GM19023 (cell line): ENCODE results near the gene GALT.

ENCODE experiments used
- ATAC-seq: cut with Tn5 transposase; IDR thresholded peaks from one replicate; pipeline ENCODE4 v1.9.1; 2021; ENCODE audit warnings: mild to moderate bottlenecking, moderate library complexity; ENCODE audit not compliant: unreplicated experiment

GALT gene

DNA sequence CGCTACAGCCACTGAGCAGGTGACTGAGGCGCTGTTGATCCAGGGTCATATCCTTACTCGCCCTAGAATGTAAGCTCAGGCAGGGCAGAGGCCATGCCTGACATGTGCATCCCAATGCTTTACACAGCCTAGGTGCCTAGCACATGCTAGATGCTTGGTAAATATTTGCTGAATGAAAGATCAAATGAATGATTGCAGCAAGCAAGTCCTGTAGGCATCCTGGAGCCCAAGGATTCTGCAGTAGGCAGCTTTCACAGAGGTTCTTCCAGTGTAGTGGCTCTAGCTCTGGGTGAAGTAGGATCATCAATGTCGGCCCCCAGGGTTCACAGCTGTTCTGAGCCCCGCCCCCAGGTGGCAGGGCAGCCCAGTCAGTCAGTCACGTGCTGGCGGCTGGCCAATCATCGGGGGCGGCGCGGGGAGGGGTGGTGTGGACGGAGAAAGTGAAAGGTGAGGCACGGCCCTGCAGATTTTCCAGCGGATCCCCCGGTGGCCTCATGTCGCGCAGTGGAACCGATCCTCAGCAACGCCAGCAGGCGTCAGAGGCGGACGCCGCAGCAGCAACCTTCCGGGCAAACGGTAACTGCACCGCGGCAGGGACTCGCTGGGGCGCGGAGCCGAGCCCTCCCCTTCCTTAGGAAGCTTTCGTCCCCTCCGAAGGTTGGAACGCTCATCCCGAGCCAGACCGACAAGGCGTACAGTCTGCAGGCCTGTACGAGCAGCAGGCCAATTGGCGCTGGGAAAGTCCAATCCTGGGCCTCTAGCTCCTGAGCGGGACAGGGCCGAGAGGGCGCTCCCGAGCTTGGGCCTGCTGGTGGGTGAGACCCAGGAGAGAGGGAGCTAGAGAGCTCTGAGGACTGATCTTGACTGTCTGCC, at the start of gene GALT:
GALT (plus strand) TSS at position 465 of the 873 bp plus-strand sequence; CDS start at position 495, 30 bp downstream.
- ATAC-seq = peak; percentile 89

DNA sequence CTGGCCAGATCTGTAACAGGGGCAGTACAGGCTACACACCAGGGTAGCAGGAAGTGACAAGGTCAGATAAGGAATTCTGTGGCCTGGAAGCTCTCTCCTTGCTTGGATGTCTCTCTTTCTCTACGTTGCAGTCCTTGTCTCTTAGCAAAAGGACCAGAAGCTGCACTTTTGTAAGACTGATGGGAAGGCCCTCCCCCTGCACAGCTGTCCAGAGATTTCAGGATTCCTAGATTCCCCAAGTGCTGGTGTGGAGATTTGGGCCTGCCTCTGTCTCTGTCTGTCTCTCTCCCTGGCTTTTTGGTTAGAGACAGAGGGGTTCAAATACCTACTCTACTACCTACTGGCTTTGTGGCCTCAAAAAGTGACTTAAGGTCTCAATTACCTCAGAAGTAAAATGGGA, 46.9 kb upstream of the GALT start:
- no peak for ATAC-seq

DNA sequence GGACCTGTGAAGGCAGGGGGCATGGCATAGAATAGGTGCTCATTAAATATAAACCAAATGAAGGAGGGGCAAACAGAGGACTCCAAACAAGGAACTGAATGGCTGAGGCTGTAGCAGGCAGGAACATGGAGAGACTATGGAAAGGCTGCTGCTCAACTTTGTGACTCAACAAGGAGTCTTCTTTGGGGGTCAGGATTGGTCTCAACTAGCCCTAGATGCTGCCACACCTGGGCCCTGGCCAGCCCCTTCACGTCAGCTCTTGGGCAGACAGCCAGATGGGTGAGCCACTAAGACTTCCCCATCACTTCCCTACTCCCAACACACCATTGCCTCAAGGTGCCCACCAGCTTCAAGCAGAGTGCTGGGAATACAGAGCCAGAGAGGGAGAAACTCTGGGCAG, 45.6 kb upstream of the GALT start:
- no peak for ATAC-seq

DNA sequence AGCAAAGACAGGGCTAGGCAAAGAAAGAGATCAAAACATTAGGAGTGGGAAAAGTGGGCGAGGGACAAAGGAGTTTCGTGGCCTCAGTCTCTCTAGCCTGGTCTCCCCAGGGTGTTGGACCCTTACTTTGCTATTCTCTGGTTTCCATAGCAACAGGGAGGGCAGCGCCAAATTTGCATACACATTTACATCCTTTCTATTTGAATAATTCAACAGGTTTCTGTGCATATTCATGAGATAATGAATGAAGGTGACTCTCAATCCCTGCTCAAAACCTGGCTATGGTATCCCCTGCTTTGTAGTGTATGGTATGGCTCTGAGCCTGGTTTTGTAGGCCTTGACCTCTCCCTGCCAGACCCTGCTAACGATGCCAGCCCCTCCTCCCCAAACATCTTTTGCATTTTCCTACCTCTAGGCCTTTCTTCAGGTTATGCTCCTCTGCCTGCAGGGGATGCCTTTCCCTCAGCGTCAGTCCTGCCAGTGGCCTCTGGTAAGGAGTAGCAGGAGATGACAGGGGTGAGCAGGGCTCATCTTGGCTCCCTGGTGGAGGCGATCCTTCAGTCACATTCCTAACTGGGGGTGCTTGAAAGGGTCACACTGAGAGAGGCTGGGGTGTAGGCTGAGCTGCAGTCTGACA, 44.4 kb upstream of the GALT start:
- ATAC-seq = no peak

DNA sequence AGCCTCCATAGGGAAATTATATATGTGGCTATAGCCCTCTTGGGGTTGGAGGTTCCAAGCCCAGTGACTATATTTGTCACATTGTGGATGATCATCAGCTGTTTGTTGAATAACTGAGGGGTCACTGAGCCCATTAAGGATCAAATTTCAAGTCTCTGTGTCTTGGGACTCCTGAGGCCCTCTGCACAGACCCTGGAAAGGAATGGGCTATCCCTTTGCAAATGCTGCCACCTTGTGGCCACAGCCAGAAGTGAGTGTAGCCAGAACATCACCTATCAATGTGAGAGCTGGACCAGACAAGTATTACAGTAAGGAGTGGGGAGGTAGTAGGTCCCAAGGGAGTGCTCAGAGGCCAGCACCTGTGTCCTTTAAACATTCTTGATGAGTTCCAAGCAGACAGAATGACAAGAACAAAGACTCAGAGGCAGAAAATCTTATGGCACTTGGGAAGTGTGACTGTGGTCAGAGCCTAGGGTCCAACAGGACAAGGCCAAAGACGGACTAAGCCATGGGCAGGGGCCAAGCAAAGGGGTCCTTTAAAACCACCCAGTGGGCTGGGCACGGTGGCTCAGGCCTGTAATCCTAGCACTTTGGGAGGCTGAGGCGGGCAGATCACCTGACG, 42.8 kb upstream of the GALT start:
- peak; percentile 87 for ATAC-seq

DNA sequence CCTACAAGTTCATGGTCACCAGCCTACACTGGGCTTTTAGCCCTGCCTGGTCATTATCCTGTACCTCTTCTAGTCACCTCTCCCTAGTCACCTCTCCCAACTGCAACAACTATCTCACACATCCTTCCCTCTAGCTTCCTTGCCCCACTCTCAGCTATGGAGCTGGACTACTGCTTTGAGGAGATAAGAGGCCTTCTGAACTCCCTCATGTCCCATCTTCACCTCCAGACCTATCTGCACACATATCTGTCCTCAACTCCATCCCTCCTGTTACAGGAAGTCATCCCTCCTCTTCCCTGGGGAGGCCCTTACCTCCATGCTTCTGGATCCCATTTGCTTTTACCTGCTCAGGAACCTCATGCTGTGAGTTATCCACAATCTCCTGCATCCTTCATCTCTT, 40.3 kb upstream of the GALT start:
- ATAC-seq = no peak

DNA sequence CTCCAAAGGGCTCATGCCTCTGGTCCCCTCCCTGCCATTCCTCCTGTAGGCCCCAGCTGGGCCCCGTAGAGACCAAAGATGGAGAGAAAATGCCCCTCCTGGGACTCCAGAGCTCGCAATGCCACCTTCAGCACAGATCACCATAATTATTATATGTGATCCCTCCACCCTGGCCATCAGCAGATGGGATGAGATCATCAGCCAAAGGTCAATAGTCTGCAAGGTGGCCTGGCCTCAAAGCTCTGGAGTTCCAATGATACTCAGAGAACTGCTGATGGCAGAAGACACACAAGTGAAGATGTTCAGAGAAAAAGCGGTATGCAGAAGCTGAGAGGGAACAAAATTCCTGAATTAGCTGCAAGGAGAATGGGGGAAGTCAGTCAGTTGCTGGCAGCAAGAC, 39.6 kb upstream of the GALT start:
- ATAC-seq = no peak

DNA sequence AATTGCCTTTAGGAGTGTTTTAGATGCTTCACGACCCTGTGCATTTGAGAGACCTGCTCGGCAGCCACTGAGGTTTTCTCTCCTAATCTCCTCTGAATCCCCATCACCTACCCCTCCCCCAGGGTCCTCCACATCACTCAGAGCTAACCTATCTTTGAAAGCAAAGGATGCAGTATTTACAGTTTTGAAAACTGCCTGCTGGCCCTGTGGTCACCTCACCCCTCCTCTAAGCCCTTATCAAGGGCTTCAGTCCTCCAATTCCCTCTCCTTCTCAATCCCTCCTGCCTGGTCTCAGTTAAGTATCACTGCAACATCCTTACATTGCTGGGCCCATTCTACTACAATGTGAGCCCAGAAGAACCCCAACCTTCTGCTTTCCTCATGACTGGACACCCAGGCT, 39.1 kb upstream of the GALT start:
- ATAC-seq = no peak

DNA sequence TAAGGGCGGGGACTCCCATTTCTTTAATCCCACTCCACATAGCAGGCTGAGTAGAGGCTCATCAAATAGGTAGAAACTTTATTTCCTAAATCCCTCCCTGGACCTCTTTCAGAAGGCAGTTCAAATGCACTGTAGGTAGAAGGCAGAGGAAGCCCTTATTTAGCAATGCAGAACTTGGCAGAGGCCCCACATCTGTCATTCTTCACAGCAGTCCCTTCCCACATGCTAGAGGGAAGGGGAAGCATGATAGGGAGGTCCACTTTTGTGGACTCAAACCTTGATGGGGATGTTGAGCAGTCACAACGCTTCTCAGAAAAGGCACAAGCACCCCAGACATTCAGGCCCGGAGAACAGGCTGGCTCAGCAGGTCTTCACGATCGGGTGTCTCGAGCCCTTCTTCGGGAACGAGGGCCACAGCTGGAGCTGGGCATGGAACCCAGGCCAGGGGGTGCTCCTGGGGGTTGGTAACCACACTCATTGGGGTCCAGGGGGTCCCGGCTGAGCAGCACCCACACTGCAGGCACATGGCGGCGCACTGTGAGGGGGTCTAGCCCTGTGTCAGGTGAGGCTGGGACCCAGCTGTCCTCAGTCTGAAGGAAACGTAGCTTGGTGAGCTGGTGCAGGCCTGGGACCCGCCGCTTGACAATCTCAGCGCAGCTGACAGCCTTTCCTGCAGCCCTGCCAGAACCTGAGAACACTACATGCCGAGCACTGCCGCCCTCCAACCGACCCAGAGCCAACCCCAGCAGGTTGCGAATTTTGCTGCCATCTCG, 35.9 kb upstream of the GALT start:
- ATAC-seq = no peak

DNA sequence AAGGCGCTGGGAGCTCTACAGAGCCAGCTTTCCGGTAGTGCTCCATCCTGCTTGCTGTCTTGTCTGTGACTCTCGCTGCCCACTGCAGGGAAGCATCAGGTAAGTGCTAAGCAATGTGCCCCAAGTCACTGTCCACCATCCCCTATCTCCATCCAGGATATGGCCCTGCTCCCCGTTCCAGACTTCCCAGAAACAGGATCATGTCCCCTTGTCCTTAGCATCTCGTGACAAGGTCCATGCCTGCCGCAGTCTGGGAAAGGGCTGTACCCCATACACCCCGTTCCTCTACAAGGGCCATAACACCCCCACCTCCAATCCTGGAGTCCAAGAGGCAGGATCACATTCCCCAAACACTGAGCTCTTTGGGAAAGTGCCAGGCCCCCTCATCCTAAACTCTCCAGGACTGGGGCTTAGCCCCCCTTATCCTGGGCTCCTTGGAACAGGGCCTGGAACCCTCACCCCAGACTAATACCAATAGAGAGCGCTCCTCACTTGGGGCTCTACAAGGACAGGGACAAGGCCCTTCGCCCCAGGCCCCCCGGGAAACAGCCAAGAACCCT, 35.1 kb upstream of the GALT start:
- peak; percentile 15 for ATAC-seq

DNA sequence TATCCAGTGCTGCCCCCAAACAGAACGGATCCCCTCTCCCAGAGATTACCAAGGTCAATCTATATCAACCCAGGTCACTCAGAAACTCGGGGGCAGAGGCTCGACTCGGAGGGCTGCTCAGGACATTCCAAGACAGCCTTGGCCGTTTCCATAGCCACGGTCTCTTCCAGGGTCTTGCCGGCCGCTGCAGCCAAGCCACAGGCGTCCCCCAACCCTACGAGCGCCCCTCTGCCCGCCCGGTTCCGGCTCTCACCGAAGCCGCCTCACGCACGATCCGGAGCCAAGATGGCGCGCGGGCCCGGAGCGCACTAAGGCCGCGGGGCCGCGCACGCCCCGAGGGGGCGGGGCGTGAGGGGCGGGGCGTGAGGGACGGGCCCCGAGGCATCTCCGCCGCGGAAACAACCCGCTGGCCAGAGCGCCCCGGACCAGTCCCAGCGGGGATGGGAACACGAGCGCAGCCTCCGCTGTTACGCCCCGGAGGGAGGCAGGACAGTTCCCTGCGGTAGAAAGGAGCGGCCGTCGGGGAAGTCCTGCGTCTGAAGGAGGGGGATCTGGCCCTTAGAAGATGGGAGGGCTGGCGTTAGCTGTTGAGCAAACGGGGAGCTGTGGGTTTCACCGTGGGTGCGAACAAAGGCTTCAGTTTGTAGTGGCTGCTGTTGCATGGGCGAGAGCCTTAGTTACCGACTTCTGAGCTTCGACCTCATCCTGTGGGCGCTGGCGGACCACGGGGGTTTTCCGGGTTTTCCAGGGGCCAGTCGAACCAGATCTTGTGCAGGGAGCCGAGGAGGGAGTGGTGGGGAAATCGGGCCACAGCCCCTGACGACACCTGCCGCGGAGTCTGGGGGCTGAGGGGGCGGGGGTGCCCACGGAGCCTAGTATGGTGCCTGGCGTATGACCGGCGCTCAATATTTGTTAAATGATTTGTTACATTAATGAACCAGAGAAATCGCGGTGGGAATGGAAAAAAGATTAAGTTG, 34.4 kb upstream of the GALT start, which contains the start of gene RPP25L:
RPP25L (minus strand) TSS at position 287 of the 977 bp plus-strand sequence. CDS start 801 bp downstream, outside the sequence.
- peak; percentile 91 for ATAC-seq

DNA sequence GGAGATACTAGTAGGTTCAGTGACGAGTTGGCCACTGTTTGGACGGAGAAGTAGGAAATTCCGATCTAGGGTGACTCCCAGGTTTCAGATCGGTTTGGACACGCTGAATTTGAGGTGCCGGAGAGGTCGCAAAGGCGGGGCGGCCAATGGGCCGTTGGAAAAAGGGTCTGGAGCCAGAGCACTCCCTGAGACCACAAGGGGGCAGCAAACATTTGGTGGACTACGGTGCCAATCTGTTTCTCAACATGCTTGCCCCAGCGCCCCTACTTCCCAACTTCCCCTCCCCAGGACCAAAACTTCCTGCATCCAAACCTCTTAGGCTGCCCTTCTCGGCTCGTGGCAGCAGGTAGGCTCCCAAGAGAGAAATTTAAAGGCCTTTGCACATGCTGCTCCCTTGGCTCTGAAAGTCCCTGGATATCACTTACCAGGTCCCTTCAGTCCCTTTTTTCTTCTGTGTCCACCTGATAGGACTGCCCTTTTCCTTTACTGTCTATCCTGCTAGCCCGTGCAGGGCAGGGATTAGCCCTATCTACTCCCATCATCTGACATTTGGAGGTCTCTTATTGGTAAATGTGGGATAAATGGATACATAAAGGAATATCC, 33.6 kb upstream of the GALT start:
- ATAC-seq = no peak

DNA sequence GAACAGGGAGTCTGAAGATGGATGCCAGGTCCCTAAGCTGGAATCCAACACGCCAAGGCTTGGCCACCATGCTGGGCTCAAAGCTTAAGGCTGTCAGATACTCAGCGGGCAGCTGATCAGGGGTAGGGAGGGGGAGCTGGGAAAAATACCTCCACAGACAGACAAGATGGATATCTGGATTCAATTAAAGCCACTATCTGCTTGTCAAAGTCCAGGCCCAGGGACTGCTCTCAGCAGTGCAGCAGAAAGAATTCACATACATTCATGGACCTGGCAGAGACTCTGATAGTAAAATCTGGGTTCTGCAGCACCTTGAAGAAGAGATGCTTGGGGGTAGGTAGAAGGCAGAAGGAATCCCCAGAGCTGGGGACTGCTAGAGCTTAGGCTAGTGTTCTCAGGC, 31.3 kb upstream of the GALT start:
- ATAC-seq = no peak

DNA sequence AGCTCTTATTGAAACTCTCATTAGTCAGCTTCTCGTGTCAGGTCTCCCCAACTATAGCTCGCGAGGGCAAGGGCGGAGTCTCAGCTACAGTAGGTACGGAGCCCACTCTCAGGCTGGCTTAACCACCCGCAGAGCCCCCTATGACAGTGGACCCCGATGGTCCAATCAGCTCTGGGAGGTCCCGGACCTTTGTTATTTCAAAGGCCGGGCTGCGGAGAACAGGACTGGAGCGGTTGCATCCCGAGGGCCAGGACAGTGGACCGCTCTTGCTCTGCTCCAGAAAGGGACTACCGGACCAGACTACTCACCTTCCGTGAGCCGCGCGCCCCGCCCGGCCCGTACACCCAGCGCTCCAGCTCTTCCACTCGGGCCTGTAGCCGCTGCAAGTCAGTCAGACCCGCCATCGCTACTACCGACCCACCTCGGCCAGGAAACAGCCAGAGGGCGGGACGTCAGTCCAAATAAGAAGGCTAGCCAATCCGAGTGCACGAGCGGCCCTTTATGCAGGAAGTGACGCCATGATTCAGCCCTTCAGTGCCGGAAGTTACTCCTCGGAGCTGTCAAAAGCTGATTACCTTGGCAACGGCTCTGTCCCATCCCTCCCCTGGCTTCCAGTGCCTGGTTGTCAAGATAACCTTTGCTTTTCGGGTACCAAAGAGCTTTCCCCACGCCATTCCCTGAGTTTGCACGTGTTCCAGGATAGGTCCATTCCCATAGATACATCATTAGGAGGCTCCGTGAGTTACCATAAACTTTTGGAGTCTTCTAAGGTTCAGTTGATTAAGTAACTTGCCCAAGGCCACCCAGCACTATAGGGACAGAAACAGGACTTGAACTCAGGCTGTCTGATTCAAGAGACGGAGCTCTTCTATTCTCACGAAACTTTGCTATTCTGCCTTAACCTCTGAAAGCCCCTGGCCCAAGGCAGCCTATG, 26.1 kb upstream of the GALT start, which contains the start of gene DCTN3:
DCTN3 (minus strand) TSS at position 435 of the 934 bp plus-strand sequence; CDS start at position 404, 31 bp downstream.
- ATAC-seq = peak; percentile 99

DNA sequence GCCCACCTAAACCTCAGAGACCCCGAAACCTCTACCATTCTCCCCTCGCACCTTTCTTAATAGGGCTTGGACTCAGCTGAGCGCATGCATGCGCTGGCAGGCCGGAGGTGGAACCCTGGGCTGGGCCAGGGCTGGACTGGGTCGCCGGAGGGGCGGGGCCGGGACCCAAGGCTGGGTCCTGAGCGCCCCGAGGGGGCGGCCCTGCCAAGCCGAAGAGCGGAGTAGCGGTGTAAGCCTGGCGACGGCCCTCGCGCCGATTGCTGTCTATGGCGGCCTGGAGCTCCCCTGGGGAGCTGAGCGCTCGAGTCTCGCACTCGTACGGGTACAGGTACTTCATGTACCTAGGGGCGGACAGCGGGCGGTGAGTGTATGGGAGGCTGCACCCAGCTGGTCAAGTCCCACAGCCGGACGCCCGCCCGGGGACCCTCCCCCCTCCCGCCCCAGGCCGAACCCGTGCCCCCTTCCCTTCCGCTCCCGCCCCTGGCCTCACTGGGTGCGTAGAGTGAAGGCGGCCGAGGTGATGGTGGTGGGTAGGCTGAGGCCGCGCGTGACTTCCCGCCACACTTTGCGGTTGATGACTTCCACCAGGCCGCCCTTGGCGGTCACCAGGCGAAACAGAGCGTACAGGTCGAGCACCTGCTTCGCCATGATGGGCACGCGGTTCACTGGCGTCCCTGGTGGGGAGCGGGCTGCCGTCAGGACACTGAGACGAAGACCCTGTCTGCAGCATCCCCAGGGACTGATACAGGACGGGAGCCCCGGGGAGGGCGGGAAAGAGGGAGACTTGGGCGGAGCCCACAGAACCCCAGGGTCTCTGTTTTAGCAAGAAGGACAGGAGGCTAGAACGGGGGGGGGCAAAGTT, 22.9 kb upstream of the GALT start:
- no peak for ATAC-seq

DNA sequence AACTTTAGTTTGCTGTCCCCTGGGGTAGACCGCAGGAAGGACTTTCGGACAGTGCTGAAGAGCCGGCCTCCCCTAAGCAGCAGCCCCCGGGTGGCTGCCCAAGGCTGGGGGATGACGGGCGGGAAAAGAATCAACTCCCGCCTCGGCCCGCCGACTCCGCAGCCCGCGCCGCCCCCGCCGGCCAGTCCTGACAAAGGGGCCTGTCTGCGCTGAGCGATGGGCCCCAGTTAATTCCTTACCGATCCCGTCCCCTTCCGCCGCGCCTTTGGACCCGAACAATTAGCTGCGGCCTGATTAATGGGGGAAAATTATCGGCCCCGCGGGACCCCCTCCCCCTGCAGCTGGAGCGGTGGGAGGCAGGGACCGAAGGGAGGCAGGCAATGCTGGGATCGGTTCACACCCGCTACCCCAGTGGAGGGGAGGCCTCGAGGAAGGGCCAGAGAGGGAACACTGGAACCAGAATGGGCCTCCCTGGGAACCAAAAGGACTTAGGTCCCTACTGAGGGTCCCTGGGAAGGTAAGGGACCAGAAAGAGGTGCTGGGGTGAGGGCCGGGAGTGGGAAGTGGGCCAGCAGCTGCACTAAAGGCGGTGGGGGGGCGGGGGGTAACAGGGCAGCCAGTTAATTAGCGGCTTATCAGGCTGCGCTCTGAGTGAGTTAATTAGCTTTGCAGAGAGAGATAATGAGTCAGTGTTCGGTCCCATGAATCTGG, 21.8 kb upstream of the GALT start:
- no peak for ATAC-seq

DNA sequence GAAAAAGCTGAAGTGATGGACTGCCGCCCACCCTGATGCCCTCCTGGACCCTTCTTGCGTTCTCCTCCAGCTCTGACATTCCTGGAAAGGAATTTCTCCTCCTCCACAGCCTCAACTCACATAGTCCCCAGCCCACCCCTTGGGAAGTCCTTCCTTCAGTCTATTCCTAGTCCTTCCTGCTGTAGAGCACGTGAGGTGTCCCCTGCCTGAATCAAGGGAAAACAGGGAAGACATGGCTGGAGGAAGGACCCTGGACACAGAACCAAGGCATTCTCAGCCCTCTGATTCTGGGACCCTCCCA, 21.3 kb upstream of the GALT start:
- ATAC-seq = no peak
